GM21576 (cell line): ENCODE measurements around the gene UBE2H.

ENCODE experiments used
- ATAC-seq: cut with Tn5 transposase; IDR thresholded peaks from one replicate; pipeline ENCODE4 v1.9.1; 2021; ENCODE audit warnings: mild to moderate bottlenecking, moderate library complexity; ENCODE audit not compliant: unreplicated experiment

UBE2H gene

GRCh38 chr7:129950933-129951225 is 1.9 kb downstream of the UBE2H start:
- ATAC-seq = no peak

- ATAC-seq = no peak
Observed at GRCh38 chr7:129950191-129950932, 2.4 kb downstream of the UBE2H start.

GRCh38 chr7:129949292-129950133 is 3.2 kb downstream of the UBE2H start:
- peak; percentile 29 for ATAC-seq

- peak; percentile 56 for ATAC-seq
Observed at GRCh38 chr7:129948877-129949291, 3.9 kb downstream of the UBE2H start.

- ATAC-seq = no peak
Observed at GRCh38 chr7:129948338-129948737, 4.4 kb downstream of the UBE2H start.

GRCh38 chr7:129947701-129948100 is 5.1 kb downstream of the UBE2H start:
- no peak for ATAC-seq

GRCh38 chr7:129947049-129947448 is 5.7 kb downstream of the UBE2H start:
- ATAC-seq = no peak

- no peak for ATAC-seq
Observed at GRCh38 chr7:129946282-129946681, 6.5 kb downstream of the UBE2H start.

- no peak for ATAC-seq
Observed at GRCh38 chr7:129943352-129943751, 9.4 kb downstream of the UBE2H start.

- ATAC-seq = no peak
Observed at GRCh38 chr7:129940329-129940728, 12.4 kb downstream of the UBE2H start.

- ATAC-seq = no peak
Observed at GRCh38 chr7:129939881-129940280, 12.9 kb downstream of the UBE2H start.

- no peak for ATAC-seq
Observed at GRCh38 chr7:129933627-129934026, 19.1 kb downstream of the UBE2H start.

- ATAC-seq = no peak
Observed at GRCh38 chr7:129926618-129927017, 26.1 kb downstream of the UBE2H start.

- no peak for ATAC-seq
Observed at GRCh38 chr7:129925416-129926002, 27.3 kb downstream of the UBE2H start.

GRCh38 chr7:129924602-129925001 is 28.2 kb downstream of the UBE2H start:
- ATAC-seq = no peak

- ATAC-seq = no peak
Observed at GRCh38 chr7:129923709-129924108, 29.1 kb downstream of the UBE2H start.

- ATAC-seq = no peak
Observed at GRCh38 chr7:129919492-129919891, 33.3 kb downstream of the UBE2H start.

- no peak for ATAC-seq
Observed at GRCh38 chr7:129918922-129919321, 33.8 kb downstream of the UBE2H start.

- no peak for ATAC-seq
Observed at GRCh38 chr7:129917934-129918333, 34.8 kb downstream of the UBE2H start.

- no peak for ATAC-seq
Observed at GRCh38 chr7:129914536-129915272, 38.1 kb downstream of the UBE2H start.

GRCh38 chr7:129913428-129913827 is 39.3 kb downstream of the UBE2H start:
- no peak for ATAC-seq
